Fibroblast of mammary gland (primary cell): ENCODE results near the gene CCT6B.
A peak's percentile ranks its signal among the peaks of the same experiment; 100 is the strongest.

Experiments used
- DNase-seq: peaks from one replicate; pipeline ENCODE4 v3.0.0-alpha.2; 2010; ENCODE audit warnings: low read depth
- H3K4me3 ChIP-seq: 2 replicates; pipeline ENCODE4 v1.5.1; 2011; ENCODE audit warnings: low read depth, mild to moderate bottlenecking, low read length, moderate library complexity; ENCODE audit not compliant: control insufficient read depth
- TF ChIP-seq, protein P1 (sequence below): conservative IDR thresholded peaks from 2 replicates; pipeline ENCODE4 v1.5.1; 2011; ENCODE audit warnings: low read depth, low read length, inconsistent platforms; ENCODE audit not compliant: control insufficient read depth, insufficient read depth

Gene CCT6B

DNA sequence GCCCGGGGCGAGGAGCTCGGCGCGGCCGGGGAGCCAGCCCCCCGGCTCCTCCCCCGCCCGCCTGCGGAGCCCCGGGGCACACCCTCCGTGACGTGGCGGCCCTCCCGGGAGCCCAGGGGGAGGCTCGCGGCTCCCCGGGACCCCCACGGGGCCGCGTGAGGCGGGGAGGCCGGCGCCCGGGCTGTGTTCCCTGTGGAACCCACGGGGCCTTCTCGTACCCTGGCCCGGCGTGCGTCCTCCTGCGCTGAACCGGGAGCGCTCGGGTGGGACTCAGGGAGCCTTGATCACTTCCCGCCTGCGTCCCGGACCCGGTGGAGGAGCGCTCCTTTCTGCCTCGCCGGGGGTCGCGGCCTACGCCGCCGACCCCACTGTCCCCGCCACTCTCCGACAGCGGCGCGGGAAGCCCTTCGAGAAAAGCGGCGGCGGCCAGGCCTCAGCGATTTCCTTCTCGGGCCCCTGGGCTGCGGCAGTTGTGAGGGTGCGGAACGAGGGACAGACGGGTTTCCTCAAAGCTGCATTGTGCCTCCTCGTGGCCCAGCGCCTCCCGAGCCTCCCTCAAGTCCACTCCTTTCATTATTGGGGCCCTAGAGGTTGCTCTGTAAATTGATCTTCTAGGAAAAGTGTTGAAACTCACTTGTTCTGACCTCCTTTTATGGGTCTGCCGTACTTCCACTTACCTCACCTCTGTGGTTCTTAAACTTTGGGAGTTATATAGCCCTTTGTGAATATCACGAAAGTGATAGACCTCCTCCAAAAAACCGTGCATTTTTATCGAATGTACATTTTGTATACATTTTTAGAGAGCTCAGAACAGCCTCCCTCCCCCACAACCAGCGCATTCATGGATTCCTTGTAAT is 19.6 kb upstream of the CCT6B start:
- H3K4me3 ChIP-seq, result peak overlapping the region; percentile 71
- DNase-seq, result peak; percentile 83
- TF ChIP-seq, protein P1, sequence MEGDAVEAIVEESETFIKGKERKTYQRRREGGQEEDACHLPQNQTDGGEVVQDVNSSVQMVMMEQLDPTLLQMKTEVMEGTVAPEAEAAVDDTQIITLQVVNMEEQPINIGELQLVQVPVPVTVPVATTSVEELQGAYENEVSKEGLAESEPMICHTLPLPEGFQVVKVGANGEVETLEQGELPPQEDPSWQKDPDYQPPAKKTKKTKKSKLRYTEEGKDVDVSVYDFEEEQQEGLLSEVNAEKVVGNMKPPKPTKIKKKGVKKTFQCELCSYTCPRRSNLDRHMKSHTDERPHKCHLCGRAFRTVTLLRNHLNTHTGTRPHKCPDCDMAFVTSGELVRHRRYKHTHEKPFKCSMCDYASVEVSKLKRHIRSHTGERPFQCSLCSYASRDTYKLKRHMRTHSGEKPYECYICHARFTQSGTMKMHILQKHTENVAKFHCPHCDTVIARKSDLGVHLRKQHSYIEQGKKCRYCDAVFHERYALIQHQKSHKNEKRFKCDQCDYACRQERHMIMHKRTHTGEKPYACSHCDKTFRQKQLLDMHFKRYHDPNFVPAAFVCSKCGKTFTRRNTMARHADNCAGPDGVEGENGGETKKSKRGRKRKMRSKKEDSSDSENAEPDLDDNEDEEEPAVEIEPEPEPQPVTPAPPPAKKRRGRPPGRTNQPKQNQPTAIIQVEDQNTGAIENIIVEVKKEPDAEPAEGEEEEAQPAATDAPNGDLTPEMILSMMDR, result peak; percentile 36

- TF ChIP-seq, protein P1, result no peak
These were observed 19.1 kb upstream of the CCT6B start, which contains the start of gene LIG3 for GRCh38 chr17:34980353-34980680. LIG3 (plus strand) TSS chr17:34980512; CDS start chr17:34983006, 2,494 bp downstream.

DNA sequence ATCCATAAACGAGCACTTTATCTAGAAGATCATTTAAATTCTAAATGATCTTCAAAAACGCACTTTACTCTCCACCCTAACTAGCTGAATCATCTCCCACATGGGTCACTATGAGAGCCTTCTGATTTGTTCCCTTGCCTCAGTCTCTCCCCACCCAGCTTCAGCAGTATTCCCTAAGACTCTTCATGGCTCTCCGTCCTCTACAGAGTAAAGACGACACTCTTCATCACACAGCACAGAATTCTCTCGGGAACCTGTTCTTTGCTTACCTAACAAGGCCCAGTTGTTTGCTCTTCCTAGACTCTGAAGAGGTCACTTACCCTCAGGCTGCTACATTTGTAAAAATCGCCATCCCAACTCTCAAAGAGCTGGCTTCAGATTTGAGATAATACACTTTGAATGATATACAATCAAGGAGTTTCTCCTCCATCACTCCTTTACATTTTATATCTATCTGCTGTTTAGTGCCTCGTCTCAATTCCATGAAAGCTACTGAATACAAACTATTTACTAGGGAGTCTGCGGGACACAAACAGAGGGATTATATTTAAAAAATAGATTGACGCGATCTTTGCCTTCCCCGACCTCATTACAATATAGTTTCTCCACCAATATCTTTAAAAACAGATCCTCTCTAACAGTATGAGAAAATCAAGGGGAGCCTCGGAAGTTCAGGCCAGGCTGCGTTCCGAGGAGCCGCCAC is 18.5 kb upstream of the CCT6B start:
- TF ChIP-seq, protein P1, result no peak
- peak overlapping the region; percentile 71 for H3K4me3 ChIP-seq
- peak; percentile 51 for DNase-seq

More at GRCh38 chr17:34980353-34980680, 19.1 kb upstream of the CCT6B start, which contains the start of gene LIG3:
- H3K4me3 ChIP-seq, result peak within 1 kb of the TSS; percentile 71
- peak; percentile 92 for DNase-seq

DNA sequence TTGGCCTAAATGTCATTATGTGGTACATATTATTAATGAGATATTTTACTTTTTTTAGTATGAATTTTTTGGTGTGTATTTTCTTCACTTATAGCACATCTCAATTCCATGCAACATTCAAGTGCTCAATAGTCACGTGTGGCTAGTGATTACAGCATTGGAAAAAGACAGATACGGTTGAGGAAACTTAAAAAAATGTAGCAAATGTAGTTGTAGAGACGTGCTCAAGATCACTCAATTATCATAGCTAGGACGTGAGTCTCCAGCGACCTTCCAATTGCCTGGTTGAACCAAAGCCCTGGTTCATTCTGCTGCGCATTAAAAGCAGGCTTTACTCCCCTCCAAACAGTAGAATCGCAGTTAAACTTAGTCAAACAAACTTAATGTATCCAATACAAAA is 17.9 kb upstream of the CCT6B start:
- no peak overlapping the region for H3K4me3 ChIP-seq
- no peak for DNase-seq
- TF ChIP-seq, protein P1, result no peak

- DNase-seq, result no peak
- H3K4me3 ChIP-seq, result no peak overlapping the region
- TF ChIP-seq, protein P1, result no peak
These were observed 13.8 kb upstream of the CCT6B start for GRCh38 chr17:34974794-34975785.

GRCh38 chr17:34974179-34974578 is 12.9 kb upstream of the CCT6B start:
- no peak overlapping the region for H3K4me3 ChIP-seq
- TF ChIP-seq, protein P1, result no peak

More at GRCh38 chr17:34974179-34974578, 12.9 kb upstream of the CCT6B start:
- DNase-seq, result no peak
